Prostate gland (tissue), 2 donors: ENCODE measurements around the gene ARPP21. TPM values are rescaled to one million over a fixed set of nuclear protein-coding genes. Genes with fewer than 3 reads are reported as not detected.

Source experiments
- DNase-seq: peaks from one replicate; pipeline ENCODE4 v3.0.0-alpha.2; 2019; ENCODE audit warnings: low spot score
- H3K27ac ChIP-seq, 2 donors: fragments of 200-600 bp; sonication (generic); 2 replicates each; pipeline ENCODE4 v1.5.1; 2017 to 2019
- H3K27me3 ChIP-seq: fragments of 200-600 bp; sonication (generic); replicated peaks from 2 replicates; pipeline ENCODE4 v1.5.1; 2019; ENCODE audit not compliant: insufficient read depth
- H3K36me3 ChIP-seq, 2 donors: fragments of 200-600 bp; sonication (generic); 1 replicate in 1 of 2; 2 replicates in 1 of 2; pipeline versions ENCODE4 v1.5.1 to v1.8.1; 2017 to 2019
- H3K4me1 ChIP-seq: fragments of 200-600 bp; sonication (generic); replicated peaks from 2 replicates; pipeline ENCODE4 v1.5.1; 2019
- H3K4me3 ChIP-seq, 2 donors: fragments of 200-600 bp; sonication (generic); 2 replicates each; pipeline ENCODE4 v1.5.1; 2017 to 2019
- H3K9me3 ChIP-seq: fragments of 200-600 bp; sonication (generic); 2 replicates; pipeline ENCODE4 v1.5.1; 2017
- CTCF ChIP-seq, 4 experiments: fragments of 200-600 bp in 2 of 4; fragments of 450-650 bp in 2 of 4; sonication (generic) in 2 of 4; IDR thresholded peaks; 1 replicate in 3 of 4; 2 replicates in 1 of 4; pipeline ENCODE4 v1.5.1; 2016 to 2019; ENCODE audit warnings: antibody characterized with exemption in 4 of 4, mild to moderate bottlenecking in 2 of 4, moderate library complexity in 2 of 4
- POLR2A ChIP-seq: fragments of 450-650 bp; IDR thresholded peaks from one replicate; pipeline ENCODE4 v1.6.1; 2016; ENCODE audit warnings: antibody characterized with exemption, mild to moderate bottlenecking
- POLR2AphosphoS5 ChIP-seq: sonication (generic); formaldehyde crosslinking; IDR thresholded peaks from one replicate; pipeline ENCODE4 v1.6.1; 2017; ENCODE audit warnings: antibody characterized with exemption
- WGBS: methylation state at CpG from one replicate; pipeline ENCODE4 v1.1.5; 2018; 5-methylcytosine and 5-hydroxymethylcytosine counted together
- intact Hi-C: fragments of 100-400 bp; cut with DNase I; formaldehyde crosslinking; loops from one replicate; pipeline ENCODE4 v1.14.2; 2022
- total RNA-seq, 2 donors: library from RNA; depleted of rRNA; stranded (reverse); fragments of >200 nt; gene quantifications; one replicate each; pipeline ENCODE4 v1.1.0, GENCODE V29; 2016

The ARPP21 gene
- total RNA-seq, 2 donors from 2014 or later: 8.1 TPM; not detected in 1

GRCh38 chr3:35739964-35740527, 100.7 kb downstream of the ARPP21 start:
- intact Hi-C loops: no loop called here
- no peak for TF ChIP-seq CTCF (IDR thresholded peaks at IDR 0.05)
- TF ChIP-seq POLR2AphosphoS5: no peak
- TF ChIP-seq POLR2A: no peak
- Histone ChIP-seq H3K36me3 (no peaks in the 10 kb centered on the region), H3K4me1 (no peaks in the 10 kb centered on the region), H3K9me3 (no peaks in the 10 kb centered on the region), H3K27ac (no peak overlapping the region), H3K27me3 (no peaks in the 10 kb centered on the region), H3K4me3 (no peak overlapping the region)
- WGBS: 85% methylated on average over 2 of the region's 2 CpGs
- DNase-seq: no peak

- no peak for DNase-seq
- Histone ChIP-seq H3K4me1 (no peaks in the 10 kb centered on the region), H3K36me3 (no peaks in the 10 kb centered on the region), H3K27ac (no peak overlapping the region), H3K27me3 (no peaks in the 10 kb centered on the region), H3K9me3 (no peaks in the 10 kb centered on the region), H3K4me3 (no peak overlapping the region)
- intact Hi-C loops: no loop called here
- TF ChIP-seq POLR2A: no peak
- no peak for TF ChIP-seq POLR2AphosphoS5
- no peak for TF ChIP-seq CTCF (IDR thresholded peaks at IDR 0.05)
- WGBS: 85% methylated on average over 5 of the region's 5 CpGs
These were observed 103.9 kb downstream of the ARPP21 start for GRCh38 chr3:35743218-35743617.

GRCh38 chr3:35744419-35744818, 105.1 kb downstream of the ARPP21 start:
- DNase-seq: no peak
- Histone ChIP-seq H3K27me3 (no peaks in the 10 kb centered on the region), H3K4me3 (no peak overlapping the region), H3K4me1 (no peaks in the 10 kb centered on the region), H3K36me3 (no peaks in the 10 kb centered on the region), H3K27ac (no peak overlapping the region), H3K9me3 (no peaks in the 10 kb centered on the region)
- intact Hi-C loops: no loop called here
- WGBS: 46% methylated on average over 10 of the region's 10 CpGs
- no peak for TF ChIP-seq POLR2AphosphoS5
- TF ChIP-seq CTCF (IDR thresholded peaks at IDR 0.05): no peak
- TF ChIP-seq POLR2A: no peak

- no peaks in the 10 kb centered on the region for H3K9me3 ChIP-seq
- no peaks in the 10 kb centered on the region for H3K4me1 ChIP-seq
- WGBS: 48% methylated on average over 1 of the region's 1 CpG
- no peak overlapping the region for H3K4me3 ChIP-seq
- DNase-seq: no peak
- no peak overlapping the region for H3K27ac ChIP-seq
- no peaks in the 10 kb centered on the region for H3K27me3 ChIP-seq
- intact Hi-C loops: no loop called here
- no peak for TF ChIP-seq POLR2AphosphoS5
- H3K36me3 ChIP-seq: no peaks in the 10 kb centered on the region
These were observed 106.0 kb downstream of the ARPP21 start for GRCh38 chr3:35745351-35745750.

GRCh38 chr3:35745802-35746484, 106.6 kb downstream of the ARPP21 start:
- H3K9me3 ChIP-seq: no peaks in the 10 kb centered on the region
- H3K27me3 ChIP-seq: no peaks in the 10 kb centered on the region
- DNase-seq: no peak
- no peaks in the 10 kb centered on the region for H3K4me1 ChIP-seq
- H3K27ac ChIP-seq: no peak overlapping the region
- H3K4me3 ChIP-seq: no peak overlapping the region
- WGBS: 88% methylated on average over 2 of the region's 2 CpGs
- H3K36me3 ChIP-seq: no peaks in the 10 kb centered on the region
- intact Hi-C loops: no loop called here
- TF ChIP-seq POLR2AphosphoS5 (no peak), CTCF (IDR thresholded peaks at IDR 0.05) (no peak), POLR2A (no peak)
